GM19324 (cell line): Measurements from ENCODE around the gene FBXW8.
"Not testable (repeated sequence)": the region's sequence is repeated elsewhere in the genome, so short reads cannot be mapped to it uniquely, and the experiment has no call there.

Source experiments
- ATAC-seq: cut with Tn5 transposase; IDR thresholded peaks from one replicate; pipeline ENCODE4 v1.9.1; 2021; ENCODE audit warnings: mild to moderate bottlenecking, moderate library complexity; ENCODE audit not compliant: unreplicated experiment, low FRiP score

FBXW8 gene

GRCh38 chr12:117047810-117048584 is 137.2 kb downstream of the FBXW8 start:
- no peak for ATAC-seq

GRCh38 chr12:117048585-117048904 is 137.8 kb downstream of the FBXW8 start:
- no peak for ATAC-seq

GRCh38 chr12:117049295-117049694 is 138.5 kb downstream of the FBXW8 start:
- no peak for ATAC-seq

- no peak for ATAC-seq
Observed at GRCh38 chr12:117050060-117050459, 139.3 kb downstream of the FBXW8 start.

GRCh38 chr12:117051380-117051779 is 140.6 kb downstream of the FBXW8 start:
- no peak for ATAC-seq

GRCh38 chr12:117052386-117053049 is 141.8 kb downstream of the FBXW8 start:
- ATAC-seq = peak; percentile 67

- no peak for ATAC-seq
Observed at GRCh38 chr12:117053050-117053400, 142.3 kb downstream of the FBXW8 start.

GRCh38 chr12:117053597-117054201 is 142.9 kb downstream of the FBXW8 start:
- ATAC-seq = no peak

- no peak for ATAC-seq
Observed at GRCh38 chr12:117054279-117054678, 143.5 kb downstream of the FBXW8 start.

GRCh38 chr12:117057626-117058025 is 146.9 kb downstream of the FBXW8 start:
- ATAC-seq = not testable (repeated sequence)

- no peak for ATAC-seq
Observed at GRCh38 chr12:117058442-117059072, 147.8 kb downstream of the FBXW8 start.

GRCh38 chr12:117059156-117059555 is 148.4 kb downstream of the FBXW8 start:
- no peak for ATAC-seq

GRCh38 chr12:117060246-117060928 is 149.6 kb downstream of the FBXW8 start:
- no peak for ATAC-seq

GRCh38 chr12:117060929-117061305 is 150.2 kb downstream of the FBXW8 start:
- ATAC-seq = no peak

GRCh38 chr12:117061555-117062079 is 150.9 kb downstream of the FBXW8 start:
- no peak for ATAC-seq

- ATAC-seq = peak; percentile 59
Observed at GRCh38 chr12:117063162-117063911, 152.6 kb downstream of the FBXW8 start.

GRCh38 chr12:117064049-117064448 is 153.3 kb downstream of the FBXW8 start:
- no peak for ATAC-seq

- ATAC-seq = no peak
Observed at GRCh38 chr12:117064596-117064995, 153.8 kb downstream of the FBXW8 start.

GRCh38 chr12:117067016-117067415 is 156.3 kb downstream of the FBXW8 start:
- ATAC-seq = no peak

- ATAC-seq = no peak
Observed at GRCh38 chr12:117067638-117068037, 156.9 kb downstream of the FBXW8 start.
